Pancreas (tissue), 10 donors: ENCODE results near the gene ADCY5. TPM values are rescaled to one million over a fixed set of nuclear protein-coding genes. Genes with fewer than 3 reads are reported as not detected.

Experiments
- ATAC-seq, 4 donors: fragments of 200-7000 bp; cut with Tn5 transposase; one replicate each; pipeline versions ENCODE4 v1.8.0 to v1.9.1; 2020; ENCODE audit warnings: mild to moderate bottlenecking in 4 of 4, moderate library complexity in 4 of 4
- DNase-seq, 6 donors: peaks; one replicate each; pipeline ENCODE4 v3.0.0-alpha.2; 2020
- FAIRE-seq: peaks from 2 replicates; lab custom pipeline; 2012; peaks lifted over from hg19 to GRCh38; lab: Jason Lieb, UNC
- H3K27ac ChIP-seq, 4 donors: fragments of 200-600 bp; sonication (generic); 1 replicate in 3 of 4; 2 replicates in 1 of 4; pipeline versions ENCODE4 v1.5.0 to v1.8.0; 2020
- H3K27me3 ChIP-seq, 4 donors: fragments of 200-600 bp; one replicate each; pipeline ENCODE4 v1.8.0; 2021
- H3K36me3 ChIP-seq, 3 donors: fragments of 200-600 bp; sonication (generic) in 1 of 3; one replicate each; pipeline versions ENCODE4 v1.5.0 to v1.8.0; 2020 to 2021
- H3K4me1 ChIP-seq, 3 donors: fragments of 200-600 bp; one replicate each; pipeline ENCODE4 v1.8.0; 2021
- H3K4me3 ChIP-seq, 4 donors: fragments of 200-600 bp; sonication (generic) in 2 of 4; one replicate each; pipeline versions ENCODE4 v1.5.0 to v1.8.0; 2020 to 2021
- H3K9me3 ChIP-seq, 4 donors: fragments of 200-600 bp; one replicate each; pipeline ENCODE4 v1.8.0; 2021
- CTCF ChIP-seq, 4 donors: fragments of 200-600 bp; sonication (generic) in 3 of 4; IDR thresholded peaks; one replicate each; pipeline versions ENCODE4 v1.5.0 to v1.8.0; 2021; ENCODE audit warnings: antibody characterized with exemption in 4 of 4
- WGBS, 2 donors: extraction: QIAGEN DNeasy Blood & Tissue Kit; methylation state at CpG; one replicate each; pipeline ENCODE4 v1.1.7; 2013; 5-methylcytosine and 5-hydroxymethylcytosine counted together
- intact Hi-C, 3 donors: fragments of 100-400 bp; cut with DNase I; formaldehyde crosslinking; loops; one replicate each; pipeline versions ENCODE4 v1.11.1 to v1.14.2; 2022
- polyA plus RNA-seq, 2 donors: library from polyadenylated mRNA; stranded (reverse); fragments of 200-250 nt; gene quantifications; one replicate each; pipeline ENCODE4 v1.2.3, GENCODE V29; 2013
- total RNA-seq, 6 donors: library from RNA; stranded (reverse); fragmentation: NEBNext Ultra II Directional in 4 of 6; extraction: Animal tissue kit (Norgen Biotek cat#: 25700) in 4 of 6; gene quantifications; one replicate each; pipeline versions ENCODE4 v1.2.1 to v1.2.4, GENCODE V29; 2021 to 2023
- donor health status: healthy with polysubstance abuse.
- donor health status: DM: no; HTN: no; CAD: no; lungs with moderate emphysema.
- donor health status: DM: no; HTN: no; CAD: no.
- donor health status: control.
- donor health status: control.
- donor health status: Bipolar disorder and iron deficiency.
- donor health status: DM: yes; HTN: yes; CAD: no.
- donor health status: DM: no; HTN: no; CAD: no.
- donor health status: DM: no; HTN: no; CAD: no.
- donor health status: DM: yes; HTN: yes; CAD: no.

Gene ADCY5
- total and polyA plus RNA-seq, 8 donors, result 6.0 to 13.4 (median 9.6) TPM

DNA sequence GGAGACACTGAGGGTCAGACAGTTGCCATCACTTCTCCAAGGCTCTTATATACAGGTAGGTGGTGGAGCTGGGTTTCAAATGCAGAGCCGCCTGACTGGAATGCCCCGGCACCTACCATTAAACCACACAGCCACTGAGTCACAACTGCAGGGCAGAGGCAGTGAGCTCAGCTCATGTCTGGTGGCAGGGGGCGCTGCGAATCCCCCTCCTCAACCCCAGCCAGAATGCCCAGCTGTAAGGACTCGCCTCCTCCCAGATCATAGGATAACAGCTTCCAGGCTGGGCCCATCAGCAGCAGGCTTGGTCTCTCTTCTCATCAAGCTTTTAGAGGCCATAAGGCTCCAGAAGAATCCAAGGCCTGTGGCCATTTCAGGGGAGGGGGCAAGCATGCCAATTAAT is 26.4 kb downstream of the ADCY5 start:
- H3K36me3 ChIP-seq, result no peaks in the 10 kb centered on the region
- H3K4me1 ChIP-seq, result peaks cover 10 to 22% (median 12%) of the 10 kb centered on the region in 3 donors
- FAIRE-seq (no peak), ATAC-seq (no peak), DNase-seq (no peak)
- no peaks in the 10 kb centered on the region for H3K27me3 ChIP-seq
- no peak overlapping the region for H3K4me3 ChIP-seq
- peak overlapping the region; percentile 67 to 81 (median 72) for H3K27ac ChIP-seq
- 84 to 89% methylated on average over 5 of the region's 5 CpGs for WGBS, 2 donors
- TF ChIP-seq CTCF (IDR thresholded peaks at IDR 0.05), result no peak
- intact Hi-C loops, result no loop called here
- H3K9me3 ChIP-seq, result no peaks in the 10 kb centered on the region

GRCh38 chr3:123421353-123422174 is 27.3 kb downstream of the ADCY5 start:
- H3K36me3 ChIP-seq, result no peaks in the 10 kb centered on the region
- DNase-seq, result peak in 3 of 6 donors; percentile 30 to 59 (median 35)
- no peaks in the 10 kb centered on the region for H3K27me3 ChIP-seq
- peak overlapping the region; percentile 67 to 81 (median 72) for H3K27ac ChIP-seq
- no peak for FAIRE-seq
- ATAC-seq, result peak in 3 of 4 donors; percentile 2 to 14 (median 12)
- WGBS, 2 donors, result 63 to 64% methylated on average over 6 of the region's 6 CpGs
- no peaks in the 10 kb centered on the region for H3K9me3 ChIP-seq
- H3K4me3 ChIP-seq, result no peak overlapping the region
- H3K4me1 ChIP-seq, result peaks cover 10 to 22% (median 12%) of the 10 kb centered on the region in 3 donors
- intact Hi-C loops, result no loop called here
- no peak for TF ChIP-seq CTCF (IDR thresholded peaks at IDR 0.05)

- no peak overlapping the region for H3K4me3 ChIP-seq
- H3K4me1 ChIP-seq, result peaks cover 10 to 19% (median 12%) of the 10 kb centered on the region in 3 donors
- TF ChIP-seq CTCF (IDR thresholded peaks at IDR 0.05), result no peak
- no peaks in the 10 kb centered on the region for H3K36me3 ChIP-seq
- DNase-seq (no peak), FAIRE-seq (no peak), ATAC-seq (no peak)
- no peaks in the 10 kb centered on the region for H3K27me3 ChIP-seq
- peak overlapping the region; percentile 17 to 81 (median 60) for H3K27ac ChIP-seq
- WGBS, 2 donors, result 59 to 64% methylated on average over 8 of the region's 8 CpGs
- intact Hi-C loops, result no loop called here
- H3K9me3 ChIP-seq, result no peaks in the 10 kb centered on the region
These were observed 28.4 kb downstream of the ADCY5 start for GRCh38 chr3:123420416-123420968.

GRCh38 chr3:123419850-123420297 is 29.0 kb downstream of the ADCY5 start:
- TF ChIP-seq CTCF (IDR thresholded peaks at IDR 0.05), result no peak
- H3K9me3 ChIP-seq, result no peaks in the 10 kb centered on the region
- intact Hi-C loops, result no loop called here
- H3K4me3 ChIP-seq, result no peak overlapping the region
- ATAC-seq (peak; percentile 39 to 63 (median 48)), FAIRE-seq (no peak), DNase-seq (peak in 5 of 6 donors; percentile 37 to 81 (median 72))
- H3K27ac ChIP-seq, result peak overlapping the region; percentile 17 to 81 (median 60)
- WGBS, 2 donors, result 61 to 64% methylated on average over 7 of the region's 7 CpGs
- H3K27me3 ChIP-seq, result no peaks in the 10 kb centered on the region
- no peaks in the 10 kb centered on the region for H3K36me3 ChIP-seq
- H3K4me1 ChIP-seq, result peaks cover 8 to 13% (median 10%) of the 10 kb centered on the region in 3 donors
